ENCODE results near the gene SSTR3.
"Not testable (repeated sequence)": the region's sequence is repeated elsewhere in the genome, so short reads cannot be mapped to it uniquely, and the experiment has no call there.

- TF ChIP-seq CTCF (IDR thresholded peaks at IDR 0.05); POLR2AphosphoS5 (IDR thresholded peaks at IDR 0.05; ENCODE audit: insufficient read depth in 1 of 2, low read depth in 1 of 2); POLR2A (IDR thresholded peaks at IDR 0.05): not testable (repeated sequence)
These were observed 39.6 kb upstream of the SSTR3 start for GRCh38 chr22:37251836-37252235.
